SKM-1 treated with dmso at 0.1 percent for 144 hours (cell line): ENCODE data around the gene OTOG.

ENCODE experiments used
- DNase-seq: peaks from one replicate; lab custom pipeline; 2025; ENCODE audit not compliant: unreplicated experiment; lab: John Stamatoyannopoulos, UW

Gene OTOG, protein sequence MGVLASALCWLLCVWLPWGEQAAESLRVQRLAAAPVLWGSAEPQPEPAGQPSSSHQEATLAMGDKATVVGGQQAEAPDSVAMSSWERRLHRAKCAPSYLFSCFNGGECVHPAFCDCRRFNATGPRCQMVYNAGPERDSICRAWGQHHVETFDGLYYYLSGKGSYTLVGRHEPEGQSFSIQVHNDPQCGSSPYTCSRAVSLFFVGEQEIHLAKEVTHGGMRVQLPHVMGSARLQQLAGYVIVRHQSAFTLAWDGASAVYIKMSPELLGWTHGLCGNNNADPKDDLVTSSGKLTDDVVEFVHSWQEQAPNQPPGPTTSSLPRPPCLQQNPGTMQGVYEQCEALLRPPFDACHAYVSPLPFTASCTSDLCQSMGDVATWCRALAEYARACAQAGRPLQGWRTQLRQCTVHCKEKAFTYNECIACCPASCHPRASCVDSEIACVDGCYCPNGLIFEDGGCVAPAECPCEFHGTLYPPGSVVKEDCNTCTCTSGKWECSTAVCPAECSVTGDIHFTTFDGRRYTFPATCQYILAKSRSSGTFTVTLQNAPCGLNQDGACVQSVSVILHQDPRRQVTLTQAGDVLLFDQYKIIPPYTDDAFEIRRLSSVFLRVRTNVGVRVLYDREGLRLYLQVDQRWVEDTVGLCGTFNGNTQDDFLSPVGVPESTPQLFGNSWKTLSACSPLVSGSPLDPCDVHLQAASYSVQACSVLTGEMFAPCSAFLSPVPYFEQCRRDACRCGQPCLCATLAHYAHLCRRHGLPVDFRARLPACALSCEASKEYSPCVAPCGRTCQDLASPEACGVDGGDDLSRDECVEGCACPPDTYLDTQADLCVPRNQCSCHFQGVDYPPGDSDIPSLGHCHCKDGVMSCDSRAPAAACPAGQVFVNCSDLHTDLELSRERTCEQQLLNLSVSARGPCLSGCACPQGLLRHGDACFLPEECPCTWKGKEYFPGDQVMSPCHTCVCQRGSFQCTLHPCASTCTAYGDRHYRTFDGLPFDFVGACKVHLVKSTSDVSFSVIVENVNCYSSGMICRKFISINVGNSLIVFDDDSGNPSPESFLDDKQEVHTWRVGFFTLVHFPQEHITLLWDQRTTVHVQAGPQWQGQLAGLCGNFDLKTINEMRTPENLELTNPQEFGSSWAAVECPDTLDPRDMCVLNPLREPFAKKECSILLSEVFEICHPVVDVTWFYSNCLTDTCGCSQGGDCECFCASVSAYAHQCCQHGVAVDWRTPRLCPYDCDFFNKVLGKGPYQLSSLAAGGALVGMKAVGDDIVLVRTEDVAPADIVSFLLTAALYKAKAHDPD (N-terminal part only)

DNA sequence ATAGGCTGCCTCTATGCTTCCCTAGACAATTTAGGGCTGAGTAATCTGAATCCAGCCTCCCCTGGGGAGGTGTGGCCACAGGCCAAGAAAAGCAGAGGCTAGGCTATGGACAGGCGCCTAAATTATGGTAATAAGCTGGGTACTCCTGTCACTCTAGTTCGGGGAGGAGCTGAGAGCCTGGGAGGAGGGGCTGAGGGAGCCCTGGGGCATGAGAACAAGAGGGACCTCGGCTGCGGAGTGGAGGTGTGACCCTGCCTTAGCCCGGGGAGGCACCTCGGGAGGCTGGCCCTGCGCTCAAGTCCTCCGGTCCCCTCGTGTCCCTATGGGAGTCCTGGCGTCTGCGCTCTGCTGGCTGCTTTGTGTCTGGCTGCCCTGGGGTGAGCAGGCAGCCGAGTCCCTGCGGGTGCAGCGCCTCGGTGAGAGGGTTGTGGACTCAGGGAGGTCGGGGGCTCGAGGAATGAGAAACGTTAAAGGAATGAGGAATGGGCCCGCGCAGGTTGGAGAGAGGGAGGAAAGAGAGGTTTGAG, at the start of gene OTOG:
OTOG (plus strand) TSS at position 209 of the 527 bp plus-strand sequence; CDS start at position 323, 114 bp downstream.
- no peak for DNase-seq

DNA sequence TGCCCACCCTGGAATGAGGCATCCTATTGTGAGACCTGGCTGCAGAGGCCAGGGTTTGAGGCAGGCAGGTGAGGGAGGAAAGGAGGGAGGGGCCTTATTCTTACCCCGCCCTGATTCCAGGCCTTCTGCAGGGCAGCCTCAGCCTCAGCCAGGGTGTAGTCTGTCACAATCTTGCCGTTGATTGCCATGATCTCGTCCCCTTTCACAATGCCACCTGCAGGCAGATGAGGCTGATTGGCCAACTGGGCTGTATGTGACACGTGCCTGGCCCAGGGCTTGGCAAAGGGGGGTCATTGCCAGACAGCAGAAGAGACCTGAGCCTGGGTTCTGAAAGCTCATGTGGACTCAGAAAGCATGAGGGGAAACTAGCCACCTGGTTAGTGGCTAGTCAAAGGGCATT, 49.0 kb upstream of the OTOG start:
- DNase-seq = no peak

DNA sequence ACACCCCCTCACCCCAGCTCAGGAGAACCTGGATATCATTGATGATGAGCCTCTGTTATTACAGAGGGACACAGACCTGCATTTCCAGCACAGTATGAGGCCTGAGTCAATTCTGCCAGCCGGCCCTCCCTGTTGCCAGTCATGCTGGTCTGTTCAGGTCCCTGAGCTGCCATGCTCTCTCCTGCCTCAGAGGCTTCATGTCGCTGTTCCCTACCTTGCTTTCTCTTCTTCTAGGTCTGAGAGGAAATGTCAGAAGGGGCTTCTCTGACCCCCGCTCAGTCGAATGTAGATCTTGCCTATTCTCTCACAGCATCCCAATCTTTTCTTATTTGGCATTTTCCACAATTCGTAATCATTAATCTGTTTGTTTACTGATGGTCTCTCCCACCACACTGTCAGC, 48.6 kb upstream of the OTOG start:
- DNase-seq = no peak

DNA sequence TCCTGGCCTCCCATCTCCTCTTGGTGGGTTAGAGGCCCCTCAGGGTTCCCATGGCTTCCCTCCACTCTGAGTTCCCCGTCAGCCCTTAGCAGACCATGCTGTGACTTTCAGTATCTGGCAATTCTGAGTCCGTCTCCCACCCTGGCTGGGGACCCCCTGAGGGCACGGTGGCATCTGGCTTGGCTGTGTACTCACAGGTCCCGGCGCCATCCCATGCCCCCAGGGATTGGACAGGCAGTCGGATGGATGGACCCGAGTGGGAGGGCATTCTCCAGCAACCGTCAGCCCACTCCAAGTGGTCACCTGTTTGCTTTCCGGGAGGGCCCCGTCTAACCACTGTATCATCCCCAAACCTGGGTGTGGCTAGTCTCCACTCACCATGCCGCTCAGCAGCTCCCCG, 46.4 kb upstream of the OTOG start:
- no peak for DNase-seq

DNA sequence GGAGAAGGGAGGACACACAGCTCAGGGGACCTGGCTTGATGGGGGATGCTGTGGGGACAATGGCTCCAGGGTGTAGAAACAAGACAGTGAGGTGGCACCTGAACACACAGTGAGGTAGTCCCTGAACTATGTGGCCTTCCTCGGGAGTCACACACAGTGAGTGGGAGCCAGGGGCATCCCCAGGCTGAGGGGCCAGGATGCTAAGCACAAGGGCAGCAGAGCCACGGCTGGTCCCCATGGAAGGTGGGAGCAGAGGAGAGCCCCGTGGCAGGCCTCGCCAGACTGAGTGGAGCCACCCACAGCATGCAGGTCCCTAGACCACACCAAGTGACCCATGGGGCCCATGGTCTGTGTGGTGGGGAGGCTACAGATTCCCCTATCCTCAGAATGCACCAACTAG, 44.4 kb upstream of the OTOG start:
- DNase-seq = no peak

DNA sequence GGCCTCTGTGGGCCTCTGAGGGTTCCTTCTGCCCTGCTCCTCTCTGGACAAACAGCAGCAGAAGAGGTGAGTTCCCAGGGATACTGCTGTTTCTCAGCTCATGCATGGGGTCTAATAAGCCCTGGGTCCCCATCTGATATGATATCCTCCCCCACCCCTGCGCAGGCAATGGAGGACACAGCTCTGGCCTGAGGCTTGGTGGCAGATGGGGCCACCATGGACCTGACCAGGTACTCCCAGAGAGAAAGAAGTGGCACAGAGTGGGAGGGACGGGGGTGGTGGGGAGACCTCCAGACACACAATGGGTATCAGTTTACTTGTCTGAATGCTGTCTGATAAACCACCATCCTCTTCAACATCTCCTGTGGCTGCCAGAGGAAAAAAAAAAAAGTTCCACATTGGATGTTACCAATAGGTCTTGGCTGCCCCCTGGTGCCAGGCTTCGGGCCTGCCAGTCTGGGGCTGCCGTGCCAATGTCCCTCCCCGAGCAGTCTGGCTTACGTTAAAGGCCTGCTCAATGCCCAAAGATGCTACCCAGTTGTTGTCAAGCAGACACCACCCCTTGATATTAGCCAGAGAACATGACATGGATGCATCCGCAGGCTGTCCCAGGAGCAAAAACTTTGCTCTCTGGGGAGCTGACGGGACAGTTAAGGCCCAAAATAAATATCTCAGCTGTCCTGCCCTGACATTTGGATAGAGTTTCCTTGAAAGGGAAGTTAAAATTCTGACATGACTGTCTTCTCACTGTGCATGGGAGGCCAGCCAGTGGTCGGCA, 42.5 kb upstream of the OTOG start:
- DNase-seq = peak; percentile 63

DNA sequence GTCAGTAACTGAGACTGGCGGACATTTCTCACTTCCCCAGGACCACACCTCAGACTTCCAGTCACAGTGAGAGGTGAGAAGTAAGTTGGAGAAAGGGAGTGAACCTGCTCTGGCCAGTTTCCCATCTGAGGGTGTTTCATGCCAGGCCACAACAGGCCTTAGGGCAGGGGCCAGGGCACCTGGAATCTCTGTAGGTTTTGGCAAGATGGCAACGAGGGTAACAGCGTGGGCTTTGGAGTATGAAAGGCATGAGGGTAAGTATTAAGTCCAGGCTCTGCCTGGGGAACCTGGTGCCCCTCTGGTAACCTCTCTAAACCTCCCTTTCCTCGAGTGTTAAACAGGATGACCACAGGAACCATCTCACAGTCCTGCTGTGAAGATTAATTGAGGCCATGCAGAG, 41.9 kb upstream of the OTOG start:
- DNase-seq = no peak

DNA sequence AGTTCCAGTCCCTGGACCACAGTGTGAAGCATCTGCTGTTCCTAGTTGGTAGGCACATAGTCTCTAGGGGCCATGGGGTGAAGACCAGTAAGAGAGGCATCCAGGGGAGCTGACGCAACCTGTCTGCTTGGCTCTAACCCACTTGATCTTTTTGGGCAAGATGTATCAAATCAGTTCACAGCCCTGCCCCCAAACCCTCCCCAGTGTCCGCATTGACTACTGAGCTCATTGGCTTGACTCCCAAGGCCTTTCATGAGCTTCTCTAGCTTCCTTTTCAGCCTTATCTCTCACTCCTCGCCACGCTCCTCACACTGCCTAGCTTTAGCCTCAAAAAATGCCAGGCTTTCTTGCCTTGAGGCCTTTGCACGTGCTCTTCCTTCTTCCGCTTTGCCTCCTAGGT, 40.7 kb upstream of the OTOG start:
- no peak for DNase-seq

DNA sequence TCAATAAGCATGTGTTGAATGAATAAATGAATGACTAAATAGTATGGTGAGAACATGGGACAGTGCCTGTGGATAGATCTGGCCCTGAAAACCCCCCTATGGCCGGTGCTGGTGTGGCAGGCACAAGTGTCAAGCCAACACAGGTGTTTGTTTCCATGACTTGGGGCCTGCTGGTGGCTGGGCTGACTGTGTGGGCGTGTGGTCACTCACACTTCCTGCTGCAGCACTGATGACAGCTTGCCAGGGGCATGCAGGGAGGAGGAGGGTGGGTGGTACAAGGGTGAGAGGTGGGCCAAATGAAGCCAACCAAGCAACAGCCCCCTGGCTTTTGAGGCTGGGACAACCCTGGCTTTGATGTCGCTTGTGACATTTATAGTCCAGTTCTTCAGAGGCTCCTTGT, 40.1 kb upstream of the OTOG start:
- no peak for DNase-seq

DNA sequence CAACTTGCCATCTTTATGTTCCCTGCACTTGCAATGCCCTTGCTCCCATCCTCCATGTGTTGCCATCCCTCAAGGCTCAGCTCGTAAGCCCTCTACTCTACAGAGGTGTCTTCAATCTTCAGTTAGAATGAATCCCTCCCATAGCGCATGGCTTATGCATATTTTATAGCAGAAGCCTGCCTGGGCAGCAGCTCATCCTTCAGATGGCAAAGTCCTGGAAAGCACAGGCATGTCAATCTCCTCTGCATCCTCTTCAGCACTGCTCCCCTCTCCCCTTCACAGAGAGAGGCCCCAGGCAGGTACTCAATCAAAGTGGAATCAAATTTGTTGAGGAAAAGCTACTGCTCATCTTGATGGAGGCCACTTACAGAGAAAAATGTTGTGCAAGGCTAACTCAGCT, 39.3 kb upstream of the OTOG start:
- no peak for DNase-seq

DNA sequence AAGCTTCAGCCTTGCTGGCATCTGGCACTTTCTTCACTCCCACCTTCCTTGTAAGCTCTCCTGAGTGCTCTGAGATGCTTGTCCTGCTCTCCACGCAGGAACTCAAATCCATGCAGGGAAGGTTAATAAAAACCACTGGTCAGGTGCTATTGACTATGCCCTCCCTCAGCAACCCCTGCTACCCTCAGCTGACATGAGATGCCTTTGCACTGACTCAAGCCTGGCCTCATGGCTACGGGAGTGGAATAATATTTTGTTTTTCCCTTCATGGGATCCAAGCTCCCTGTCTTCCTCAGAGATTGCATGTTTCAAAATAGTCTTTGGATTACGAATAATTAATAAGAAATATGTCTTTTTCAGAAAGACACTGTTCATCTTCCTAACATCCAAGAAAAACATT, 38.8 kb upstream of the OTOG start:
- no peak for DNase-seq

DNA sequence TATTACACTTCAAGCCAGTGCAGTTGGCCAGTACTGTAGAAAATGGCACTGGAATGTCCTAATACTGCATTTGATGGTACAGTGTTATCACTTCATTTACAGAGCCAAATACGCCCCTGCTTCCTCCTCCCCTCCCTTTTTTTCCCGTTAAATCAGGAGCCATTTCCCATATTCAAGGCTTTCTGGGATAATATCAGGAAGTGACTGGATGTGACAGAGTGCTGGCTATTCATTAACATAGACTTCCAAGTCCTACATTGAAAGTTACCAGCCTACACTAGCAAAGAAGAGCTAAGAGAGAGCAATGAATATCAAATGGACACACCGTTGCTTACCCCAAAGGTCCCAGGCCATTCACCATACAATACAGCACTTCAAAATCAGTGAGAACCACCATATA, 38.3 kb upstream of the OTOG start:
- no peak for DNase-seq

DNA sequence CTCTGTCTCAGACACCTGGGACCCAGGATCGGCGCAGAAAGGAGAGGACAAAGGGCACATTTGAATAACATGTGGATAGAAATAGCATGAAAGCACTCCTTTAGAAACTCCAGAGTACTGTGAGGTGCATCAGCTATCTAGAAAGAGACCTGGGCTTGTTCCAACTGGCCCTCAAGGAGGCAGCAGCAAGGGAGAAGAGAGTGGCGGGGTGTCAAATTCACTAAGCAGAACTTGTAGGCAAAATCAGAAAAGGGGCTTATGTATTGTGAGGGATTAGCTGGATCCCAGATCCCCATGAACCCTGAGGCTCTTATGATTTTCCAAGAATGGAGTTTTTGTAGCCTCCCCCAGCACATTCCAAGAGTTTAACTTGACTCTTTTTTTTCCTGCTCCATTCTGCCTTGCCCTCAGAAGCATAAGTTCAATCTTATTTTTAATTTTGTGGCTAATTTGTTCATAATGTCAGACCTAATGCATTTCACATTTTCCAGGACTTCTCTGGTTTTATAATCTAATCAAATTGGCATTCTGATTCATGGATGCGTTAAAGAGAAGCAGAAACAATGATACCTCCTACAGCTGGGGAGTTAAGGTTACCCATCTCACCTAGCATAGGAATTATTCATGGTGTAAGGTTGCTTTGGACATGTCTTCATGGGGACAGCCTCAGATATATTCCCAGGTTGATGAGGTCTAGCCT, 36.4 kb upstream of the OTOG start:
- no peak for DNase-seq

DNA sequence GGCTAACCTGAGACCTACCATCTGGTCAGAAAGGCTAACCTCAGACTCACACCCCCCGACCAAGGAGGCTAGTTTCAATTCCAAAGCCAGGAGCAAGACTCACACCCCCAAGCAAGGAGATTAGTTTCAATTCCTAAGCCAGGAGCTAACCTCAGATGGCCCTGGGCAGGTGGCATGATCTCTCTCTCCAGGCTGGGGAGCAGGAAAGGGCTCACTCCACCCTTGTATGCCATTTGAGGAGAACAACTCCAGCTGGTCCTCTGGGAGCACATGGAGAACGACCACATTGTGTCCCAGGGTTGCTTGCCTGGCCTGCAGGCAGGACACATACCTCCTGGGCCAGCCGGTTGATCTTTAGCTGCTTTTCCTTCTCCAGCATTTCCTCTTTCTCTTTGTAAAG, 35.5 kb upstream of the OTOG start:
- no peak for DNase-seq

DNA sequence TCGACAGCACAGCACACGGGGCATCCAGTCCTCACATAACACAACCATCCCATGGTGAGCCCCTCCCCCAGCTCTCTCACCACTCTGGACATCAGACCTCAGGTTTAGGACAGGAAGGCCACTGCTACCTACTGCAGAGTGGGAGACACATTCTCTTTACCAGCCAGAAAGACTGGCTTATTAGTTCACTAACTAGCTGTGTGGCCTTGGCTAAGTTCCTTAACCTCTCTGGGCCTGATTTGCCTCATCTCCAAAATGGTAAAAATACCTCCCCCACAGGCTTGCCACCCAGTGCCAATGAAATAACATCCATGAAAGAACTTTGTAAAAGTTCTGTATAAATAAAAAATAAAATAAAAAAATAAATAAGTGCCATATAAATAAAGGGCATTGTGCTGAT, 35.0 kb upstream of the OTOG start:
- no peak for DNase-seq

DNA sequence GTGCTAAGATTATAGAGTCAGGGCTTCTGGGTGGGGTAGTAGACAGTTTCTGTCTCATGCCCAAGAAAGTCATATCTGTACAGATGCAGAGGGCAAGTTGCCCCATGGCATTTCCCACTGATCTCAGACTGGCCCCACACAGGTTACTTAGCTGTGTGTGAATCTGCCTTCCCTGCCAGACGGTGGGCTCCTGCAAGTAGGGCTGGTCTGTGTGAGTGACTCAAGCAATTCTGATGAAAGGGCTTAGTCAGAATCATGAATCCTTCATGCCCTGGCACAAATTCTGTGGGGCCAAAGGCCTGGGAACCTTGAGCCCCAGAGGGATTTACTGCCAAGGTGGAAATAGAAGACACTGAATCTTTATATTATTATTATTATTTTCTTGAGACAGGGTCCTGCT, 33.2 kb upstream of the OTOG start:
- DNase-seq = no peak

DNA sequence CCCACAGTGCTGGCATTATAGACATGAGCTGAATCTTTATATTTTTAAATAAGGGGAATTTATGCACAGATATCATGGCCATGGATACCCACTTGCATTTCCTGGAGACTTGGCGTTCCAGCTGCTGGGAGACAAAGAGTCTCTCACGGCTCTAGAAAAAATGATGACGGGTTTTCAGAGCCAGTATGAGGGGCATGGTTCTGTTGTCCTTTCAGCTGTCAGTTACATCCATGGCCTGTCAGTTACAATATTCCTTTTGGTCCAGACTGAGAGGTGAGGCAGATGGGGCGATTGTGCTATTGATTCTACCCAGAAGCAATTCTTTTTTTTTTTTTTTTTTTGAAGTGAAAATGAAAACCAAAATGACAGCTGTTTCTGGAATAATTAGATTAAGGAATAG, 32.6 kb upstream of the OTOG start:
- no peak for DNase-seq

DNA sequence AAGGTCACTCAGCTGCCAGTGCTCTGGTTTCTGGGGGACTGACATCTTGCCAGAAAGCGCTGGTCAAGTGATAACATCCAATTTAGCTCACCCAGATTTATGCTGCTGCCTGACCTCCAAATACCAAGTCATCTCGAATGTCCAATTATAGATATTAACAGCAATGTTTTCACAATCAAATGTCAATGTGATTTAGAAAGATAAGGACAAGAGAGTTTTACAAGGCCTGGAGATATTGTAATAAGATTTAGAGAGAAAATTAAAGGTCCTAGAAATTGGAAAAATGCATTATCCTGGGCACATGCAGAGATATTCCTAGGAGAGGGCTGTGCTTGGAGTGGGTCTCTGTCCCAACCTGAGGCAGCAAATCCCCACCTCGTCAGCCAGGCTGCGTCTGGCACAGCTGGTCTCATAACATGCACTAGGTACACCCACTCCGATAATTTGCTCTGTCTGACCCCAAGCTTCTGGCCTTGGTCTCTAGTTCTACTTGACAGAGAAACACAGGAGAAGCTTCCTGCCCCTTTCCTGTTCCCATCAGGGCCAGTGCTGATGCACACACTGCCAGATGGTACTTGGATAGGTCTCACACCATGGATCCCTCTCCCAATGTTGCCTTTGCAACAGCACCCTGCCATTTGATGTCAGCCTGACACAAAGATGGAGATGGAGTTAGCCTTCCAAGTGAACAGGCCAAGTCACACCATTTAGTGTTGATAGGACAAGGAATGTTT, 31.4 kb upstream of the OTOG start:
- DNase-seq = no peak

DNA sequence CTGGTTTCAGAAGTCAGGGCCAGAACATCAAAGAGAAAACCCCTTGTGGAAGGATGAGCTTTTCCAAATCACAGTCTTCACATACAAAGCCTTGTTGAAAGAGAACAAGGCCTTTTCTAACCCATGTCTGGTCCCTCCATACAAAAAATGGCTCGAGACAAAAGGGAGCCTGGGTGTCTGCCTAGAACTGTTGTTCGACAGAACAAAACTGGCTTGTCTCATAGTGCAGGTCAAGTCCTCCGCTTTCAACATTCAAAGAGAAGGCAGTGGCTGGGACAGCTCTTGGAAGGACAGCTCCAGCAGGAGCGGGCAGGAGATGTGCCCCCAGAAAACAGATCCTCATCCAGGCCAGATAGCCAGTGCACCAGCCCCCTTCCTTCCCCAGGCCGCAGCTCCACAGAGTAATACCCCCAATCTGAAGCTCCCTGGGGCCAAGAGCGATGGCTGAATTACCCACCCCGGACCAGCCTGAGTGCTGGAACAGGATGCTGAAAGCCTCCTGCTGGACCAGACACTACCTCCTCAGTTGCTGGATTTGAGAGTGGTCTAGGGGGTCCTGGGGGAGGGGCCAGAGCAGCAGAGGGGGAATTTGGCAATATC, 30.4 kb upstream of the OTOG start:
- no peak for DNase-seq
